ENCODE results near the gene EFNB1.

- TF ChIP-seq CTCF (conservative IDR thresholded peaks at IDR 0.05; ENCODE audit: low read depth, low read length): no peak
- TF ChIP-seq CHD1 (IDR thresholded peaks at IDR 0.05; ENCODE audit: low read depth, low read length): no peak
- TF ChIP-seq RFX5 (IDR thresholded peaks at IDR 0.05; ENCODE audit: low read depth, low read length): no peak
- no peak for TF ChIP-seq POLR2A (IDR thresholded peaks at IDR 0.05; ENCODE audit: low read depth, low read length)
- TF ChIP-seq BHLHE40 (IDR thresholded peaks at IDR 0.05; ENCODE audit: low read depth, low read length): no peak
- no peak for TF ChIP-seq RAD21 (IDR thresholded peaks at IDR 0.05; ENCODE audit: low read length)
- no peak for TF ChIP-seq MXI1 (IDR thresholded peaks at IDR 0.05; ENCODE audit: borderline replicate concordance, low read depth, low read length)
Measured at GRCh38 chrX:68883800-68884199, 55.0 kb downstream of the EFNB1 start.
